ENCODE data around the gene RTP2.

- TF ChIP-seq SPI1 (IDR thresholded peaks at IDR 0.05; ENCODE audit: low read depth, low read length) (no peak), TAF1 (IDR thresholded peaks at IDR 0.05; ENCODE audit: low read depth, low read length) (no peak), POLR2A (IDR thresholded peaks at IDR 0.05; ENCODE audit: low read depth, low read length) (no peak), POLR2AphosphoS5 (IDR thresholded peaks at IDR 0.05; ENCODE audit: low read depth, low read length) (no peak), POU2F2 (IDR thresholded peaks at IDR 0.05; ENCODE audit: low read depth, low read length) (no peak)
Measured at GRCh38 chr3:187738071-187738330, 35.6 kb upstream of the RTP2 start.
